Ovary (tissue), 3 donors: ENCODE data around the gene PPP6C.

Source experiments
- CTCF ChIP-seq, 3 donors: fragments of 450-650 bp in 2 of 3; fragments of 200-600 bp in 1 of 3; IDR thresholded peaks; one replicate each; pipeline versions ENCODE4 v1.5.1 to v1.8.0; 2016 to 2022; ENCODE audit warnings: antibody characterized with exemption in 3 of 3, mild to moderate bottlenecking in 1 of 3
- POLR2A ChIP-seq: fragments of 450-650 bp; IDR thresholded peaks from one replicate; pipeline ENCODE4 v1.6.1; 2017; ENCODE audit warnings: antibody characterized with exemption, mild to moderate bottlenecking, moderate library complexity
- donor health status: DM: no; HTN: no; CAD: no.

- TF ChIP-seq CTCF (IDR thresholded peaks at IDR 0.05) (no peak), POLR2A (no peak)
Observed at GRCh38 chr9:125189011-125189360, 617 bp downstream of the PPP6C start.
